GM04504 (cell line): ENCODE measurements around the gene TANC1.

Experiments
- DNase-seq: peaks from one replicate; pipeline ENCODE4 v3.0.0-alpha.2; 2012; ENCODE audit warnings: low read depth

The TANC1 gene

DNA sequence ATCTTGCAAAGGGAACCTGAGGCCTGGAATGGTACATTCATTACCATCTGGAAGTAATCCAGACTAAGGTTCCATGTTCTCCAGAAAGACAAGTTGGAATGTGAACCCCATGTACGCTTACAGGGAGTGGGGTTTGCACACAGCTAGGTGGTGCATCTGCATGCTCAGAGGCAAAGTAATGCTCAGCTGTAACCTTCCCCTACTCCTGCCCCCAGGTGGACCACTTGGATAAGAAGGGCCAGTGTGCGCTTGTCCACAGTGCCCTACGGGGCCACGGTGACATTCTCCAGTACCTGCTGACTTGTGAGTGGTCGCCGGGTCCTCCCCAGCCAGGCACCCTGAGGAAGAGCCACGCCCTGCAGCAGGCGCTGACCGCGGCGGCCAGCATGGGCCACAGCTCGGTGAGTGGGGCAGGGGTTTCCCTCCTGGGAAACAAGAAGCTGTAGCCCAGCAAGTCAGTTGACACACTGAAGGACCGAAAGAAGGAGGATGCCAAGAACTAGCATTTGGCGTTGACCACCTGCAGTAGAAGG lies 228.0 kb downstream of the TANC1 start:
- no peak for DNase-seq

DNA sequence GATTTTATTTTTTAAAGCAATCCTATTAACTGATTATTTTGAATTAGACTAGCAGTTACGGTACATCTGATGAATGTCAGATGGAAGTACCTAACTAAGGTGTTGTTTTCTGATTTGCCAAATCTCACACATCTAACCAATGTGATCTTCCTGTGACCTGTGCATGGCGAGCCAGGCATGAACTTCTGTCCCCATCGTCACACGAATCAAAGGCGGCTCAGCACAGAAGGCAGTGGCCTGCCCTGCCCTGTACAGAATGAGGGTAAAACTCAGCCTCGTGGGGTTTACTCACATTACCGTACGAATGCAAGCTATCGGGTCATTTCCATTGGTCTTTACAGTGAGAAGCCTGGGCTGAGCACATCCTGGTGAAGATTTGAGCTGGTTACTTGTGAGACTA lies 230.8 kb downstream of the TANC1 start:
- DNase-seq, result no peak

DNA sequence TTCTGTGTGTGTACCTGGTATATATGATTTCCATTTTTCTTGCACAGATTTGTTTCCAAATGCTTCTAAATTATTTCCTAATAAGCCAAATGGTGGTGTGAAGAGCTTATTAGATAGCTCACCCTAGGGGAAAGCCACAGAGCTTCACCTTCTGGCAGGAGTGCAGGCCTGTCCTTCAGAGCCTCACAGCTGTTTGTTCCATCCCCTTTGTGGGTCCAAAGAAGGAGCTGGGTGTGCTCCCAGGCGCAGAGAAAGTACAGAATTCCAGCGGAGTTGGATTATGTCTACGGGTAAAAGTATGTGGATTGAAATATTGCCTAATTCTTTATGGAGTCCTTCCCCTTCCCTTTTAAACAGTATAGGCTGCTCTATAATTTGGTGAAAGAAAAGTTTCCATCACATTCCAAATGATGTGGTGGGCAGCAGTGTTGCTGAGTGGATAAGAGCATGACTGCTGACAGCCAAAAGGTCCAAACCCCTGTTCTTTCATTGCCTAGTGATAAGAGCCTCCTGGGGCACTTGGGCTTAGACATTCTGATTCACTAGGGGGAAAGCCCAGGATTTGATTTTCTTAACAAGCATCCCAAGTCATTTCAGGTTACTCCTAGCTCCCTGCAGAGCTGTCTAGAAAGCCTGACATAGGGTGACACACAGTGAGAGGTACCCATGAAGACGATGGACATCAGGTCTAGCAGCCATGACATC lies 231.5 kb downstream of the TANC1 start:
- DNase-seq, result no peak

DNA sequence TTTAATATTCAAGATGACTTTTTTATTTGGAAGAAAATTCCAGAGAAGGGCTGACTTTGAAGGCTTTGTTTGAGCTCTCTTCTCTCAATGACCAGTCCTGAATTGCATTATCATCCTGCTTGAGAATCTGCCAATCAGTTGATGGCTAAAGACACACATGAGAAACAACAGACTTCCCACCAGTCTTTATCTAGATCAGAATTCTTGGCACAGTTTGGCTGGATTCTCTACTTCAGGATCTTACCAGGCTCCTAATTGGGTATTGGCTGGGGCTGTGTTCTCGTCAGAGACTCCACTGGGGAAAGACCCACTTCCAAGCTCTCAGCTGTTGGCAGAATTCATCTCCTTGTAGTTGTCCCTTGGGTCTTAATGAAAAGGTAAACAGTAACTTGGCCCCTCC lies 232.1 kb downstream of the TANC1 start:
- peak; percentile 29 for DNase-seq

DNA sequence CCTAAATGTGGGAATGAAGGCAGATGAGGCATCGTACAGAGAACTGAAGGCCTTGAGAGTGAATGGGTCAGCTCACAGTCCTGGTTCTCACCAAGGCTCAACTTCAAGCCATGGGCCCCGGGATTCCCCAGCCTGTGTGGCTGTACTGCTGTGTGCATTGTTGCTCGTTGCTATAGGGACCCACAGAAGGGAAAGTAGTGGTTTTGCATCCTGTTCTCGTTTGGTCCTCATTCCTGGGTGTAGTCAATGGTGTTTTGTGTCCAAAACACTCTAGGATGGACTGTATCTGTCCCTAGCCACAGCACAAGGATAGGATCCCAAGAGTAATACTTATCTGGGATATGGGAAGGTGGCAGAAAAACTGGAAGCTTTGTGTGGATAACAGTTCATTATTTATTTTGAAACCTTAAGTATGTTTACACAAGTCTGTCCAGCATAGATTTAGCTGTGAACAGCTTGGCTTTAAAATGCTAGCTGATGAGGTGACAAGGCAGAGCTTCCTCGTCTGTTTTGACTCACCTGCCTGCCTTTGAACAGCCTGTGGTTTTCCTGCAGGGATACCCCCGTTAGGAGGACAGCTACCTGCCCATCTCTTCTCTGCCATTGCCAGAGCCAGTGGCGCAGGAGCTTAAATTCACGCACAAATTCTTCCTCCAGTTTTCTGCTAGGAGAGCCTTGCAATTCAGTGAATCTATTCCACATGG lies 233.1 kb downstream of the TANC1 start:
- peak; percentile 21 for DNase-seq

DNA sequence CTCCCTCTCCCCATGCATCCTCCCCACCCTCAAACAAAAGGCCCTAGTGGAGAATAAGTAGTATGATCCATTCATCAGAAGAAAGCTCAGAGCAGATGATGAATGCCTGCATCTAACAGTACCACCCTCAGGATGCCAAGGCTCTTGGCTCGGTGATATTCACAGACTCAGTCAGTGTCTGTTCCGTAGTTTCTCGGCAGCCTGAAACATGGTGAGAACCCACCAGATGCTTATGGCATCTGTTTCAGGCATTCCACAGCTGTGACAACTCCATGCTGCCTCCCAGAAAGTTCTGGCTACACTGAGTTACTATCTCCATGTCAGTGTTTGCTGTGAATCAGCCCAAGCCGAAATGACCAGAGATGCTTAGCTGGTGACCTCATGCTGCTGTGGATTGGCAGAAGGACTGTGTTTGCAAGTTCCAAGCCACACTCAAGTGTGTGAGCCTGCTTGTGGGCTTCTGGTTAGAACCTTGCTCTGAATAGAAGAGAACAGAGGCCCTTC lies 234.2 kb downstream of the TANC1 start:
- peak; percentile 99 for DNase-seq

DNA sequence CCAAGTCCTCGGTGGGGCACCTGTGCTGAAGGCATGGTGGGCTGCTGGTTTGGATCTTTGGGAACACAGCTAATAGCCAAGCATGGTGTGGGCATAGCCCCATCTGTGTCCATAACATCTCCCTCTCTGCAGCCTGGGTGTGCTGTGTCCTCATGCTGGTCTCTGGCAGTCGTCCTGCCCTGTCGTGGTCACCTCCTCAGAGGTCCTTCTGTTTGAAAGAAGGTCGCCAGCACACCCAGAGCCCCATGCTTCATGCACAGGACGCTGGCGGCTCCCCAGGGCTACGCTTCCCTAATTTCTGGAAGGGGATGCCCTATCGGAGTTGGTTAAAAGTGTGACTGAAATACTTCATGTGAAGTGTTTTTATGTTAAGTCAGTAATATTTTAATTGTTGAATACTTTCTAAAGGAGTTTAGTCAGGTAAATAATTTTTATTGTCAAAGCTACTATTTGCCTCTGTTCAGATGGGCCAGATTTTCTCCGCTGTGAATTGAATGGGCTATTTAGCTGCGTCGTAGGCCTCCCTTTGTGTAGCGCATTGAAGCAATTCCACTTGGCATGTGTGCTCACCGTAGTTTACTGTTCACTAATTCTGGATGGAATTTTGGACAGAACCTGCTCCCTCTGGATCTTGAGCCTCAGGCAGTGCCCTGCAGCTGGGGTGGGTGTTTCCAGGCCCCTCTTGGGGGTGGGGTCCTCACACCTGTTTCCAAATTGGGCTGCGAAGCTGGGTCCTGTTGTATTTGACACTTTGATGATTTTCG lies 236.1 kb downstream of the TANC1 start:
- no peak for DNase-seq

DNA sequence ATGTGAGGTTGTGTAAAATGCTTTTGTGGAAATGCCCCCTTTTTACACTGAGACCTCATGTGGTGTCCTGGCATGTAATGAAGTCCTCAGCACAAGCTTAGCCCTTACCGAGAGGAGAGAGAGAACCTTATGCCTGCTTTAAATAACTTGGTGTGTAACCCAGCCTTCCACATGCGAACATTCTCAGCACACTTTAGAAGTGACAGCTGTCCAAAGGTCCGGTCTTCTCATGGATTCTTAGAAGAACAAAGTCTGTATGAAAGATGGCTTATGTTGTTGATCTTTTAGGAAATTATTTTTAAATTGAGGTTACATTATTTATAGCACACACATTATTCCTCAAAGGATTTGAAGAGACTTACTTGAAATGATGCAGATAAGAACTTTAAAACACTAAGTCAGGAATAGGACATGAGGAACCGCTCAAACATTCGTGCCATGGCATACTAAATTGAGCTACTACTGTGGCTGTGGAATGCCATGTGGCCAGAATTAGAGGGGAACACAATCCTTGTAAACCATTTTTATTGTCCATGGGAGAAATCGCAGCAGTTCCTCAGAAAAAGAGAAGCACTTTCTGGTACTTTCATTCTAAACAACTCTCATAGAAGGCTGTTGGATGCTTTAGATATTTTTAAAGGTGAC lies 238.4 kb downstream of the TANC1 start:
- DNase-seq, result peak; percentile 38

DNA sequence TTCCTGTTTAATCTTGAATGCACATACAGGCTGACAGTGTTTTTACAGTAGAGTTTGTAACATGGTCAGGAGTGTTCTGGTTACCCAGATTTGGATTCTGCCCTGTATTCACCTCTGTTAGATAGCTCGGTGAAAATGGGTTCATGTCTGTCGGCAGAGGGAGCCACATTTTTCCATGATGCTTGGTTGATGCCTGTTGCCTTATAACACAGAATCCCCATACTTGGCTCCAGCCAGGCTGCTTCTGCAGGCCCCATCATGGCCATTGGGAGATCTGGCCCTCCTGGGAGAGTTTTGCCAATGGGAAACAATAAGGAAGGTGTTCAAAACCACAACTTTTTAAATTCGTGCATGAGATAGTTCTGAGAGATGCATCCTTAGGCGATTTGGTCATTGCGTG lies 240.0 kb downstream of the TANC1 start:
- DNase-seq, result no peak

DNA sequence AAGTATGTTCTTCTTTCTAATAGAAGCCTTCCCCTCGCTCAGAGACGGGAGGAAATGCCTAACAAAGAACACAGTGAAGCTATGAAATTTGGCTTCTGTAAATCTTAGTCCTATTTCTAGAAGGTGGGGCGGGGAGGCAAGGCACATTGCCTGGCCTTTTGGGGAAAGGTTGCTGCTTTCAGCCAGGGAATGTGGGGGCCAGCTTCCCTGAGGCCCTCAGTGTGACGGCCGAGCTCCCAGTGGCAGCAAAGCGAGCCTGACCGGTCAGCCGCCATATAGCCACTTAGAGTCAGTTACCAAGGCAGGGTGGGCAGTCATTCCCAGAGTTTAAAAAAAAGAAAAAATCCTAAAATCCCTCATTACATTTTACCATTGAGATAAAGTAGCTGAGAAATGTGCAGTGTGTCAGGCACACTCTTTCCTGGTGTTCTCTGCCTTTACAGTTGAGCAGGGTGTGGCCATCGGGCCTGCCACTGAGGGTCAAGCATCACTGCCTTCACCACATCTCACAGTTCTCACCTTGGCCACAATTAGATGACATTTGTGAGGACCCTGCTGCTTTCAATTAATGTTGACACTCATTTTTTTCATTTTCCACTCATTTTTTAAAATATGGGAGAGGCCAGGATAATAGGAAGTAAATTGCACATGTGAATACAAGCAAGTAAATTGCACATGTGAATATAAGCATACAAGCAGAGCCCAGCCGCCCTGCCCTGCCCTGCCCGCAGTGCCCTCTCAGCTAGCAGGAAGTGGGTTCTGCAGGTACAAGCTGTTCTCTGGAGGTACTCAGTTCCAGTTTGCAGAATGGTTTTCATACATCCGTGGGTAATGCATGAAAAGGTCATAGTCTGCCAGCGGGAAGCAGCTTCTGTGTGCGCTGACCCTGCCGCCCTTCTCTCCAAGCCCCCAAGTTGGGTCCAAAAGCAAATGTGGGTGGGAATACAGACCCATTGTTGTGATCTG lies 241.2 kb downstream of the TANC1 start:
- DNase-seq, result no peak

DNA sequence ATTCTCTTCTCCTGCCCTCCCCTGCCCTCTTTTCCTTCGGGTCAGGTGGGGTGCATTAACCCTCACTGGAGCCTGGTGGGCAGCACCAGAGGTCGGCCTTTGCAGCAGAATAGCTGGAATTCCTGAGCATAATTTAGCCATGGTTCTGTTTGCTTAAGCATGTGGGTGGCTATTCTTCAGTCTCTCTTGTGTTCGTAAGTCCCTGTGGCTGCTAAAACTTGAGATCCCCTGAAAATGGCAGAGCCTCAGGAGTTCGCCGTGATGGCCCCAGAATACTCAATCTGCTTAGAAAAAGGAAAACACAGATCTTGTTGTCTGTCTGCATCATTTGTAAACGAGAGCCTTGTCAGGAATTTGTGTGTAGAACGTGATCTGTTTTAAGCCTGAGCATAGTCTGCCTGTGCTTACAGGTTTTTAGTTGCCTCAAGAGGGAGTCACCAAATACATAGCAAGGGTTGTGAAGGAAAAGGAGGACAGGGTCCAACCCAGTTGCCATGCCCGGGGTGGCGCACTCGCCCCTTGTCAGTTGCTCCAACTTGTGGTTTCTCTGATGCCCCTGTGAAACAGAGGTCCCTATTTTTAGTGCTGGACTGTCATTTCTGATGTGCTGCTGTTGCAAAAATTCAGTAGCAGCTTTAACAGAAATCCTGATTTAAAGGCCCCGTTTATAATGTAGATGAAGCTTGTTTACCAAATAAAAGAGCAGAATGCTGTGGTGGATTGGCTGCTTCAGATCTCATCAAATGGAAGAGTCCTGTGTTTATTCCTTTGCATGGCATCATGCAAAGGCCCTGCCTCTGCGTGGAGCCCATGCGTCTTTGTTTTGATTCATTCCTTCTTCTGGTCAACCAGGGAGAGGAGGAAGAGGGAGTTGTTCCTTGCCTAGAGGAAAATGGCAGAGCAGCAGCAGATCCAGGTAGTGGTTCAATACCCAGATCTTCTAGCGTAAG lies 243.3 kb downstream of the TANC1 start:
- no peak for DNase-seq

DNA sequence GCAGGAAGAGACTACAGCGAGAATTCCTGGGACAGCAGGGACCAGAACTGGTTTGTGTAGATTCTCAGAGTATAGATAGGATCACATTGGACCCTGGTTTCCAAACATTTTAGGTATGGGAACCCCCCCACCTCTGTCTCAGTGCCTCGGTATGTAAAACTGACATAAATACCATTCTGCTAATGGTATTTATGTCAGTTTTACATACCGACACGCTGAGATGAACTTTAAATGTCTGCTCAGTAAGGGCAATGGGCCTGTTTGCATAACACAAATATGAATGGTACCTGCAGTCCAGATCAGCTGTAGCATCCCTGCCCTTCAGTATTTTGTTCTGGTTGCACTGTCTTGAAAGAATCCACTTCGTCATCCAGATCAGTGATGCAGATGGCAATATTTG lies 244.9 kb downstream of the TANC1 start:
- no peak for DNase-seq

DNA sequence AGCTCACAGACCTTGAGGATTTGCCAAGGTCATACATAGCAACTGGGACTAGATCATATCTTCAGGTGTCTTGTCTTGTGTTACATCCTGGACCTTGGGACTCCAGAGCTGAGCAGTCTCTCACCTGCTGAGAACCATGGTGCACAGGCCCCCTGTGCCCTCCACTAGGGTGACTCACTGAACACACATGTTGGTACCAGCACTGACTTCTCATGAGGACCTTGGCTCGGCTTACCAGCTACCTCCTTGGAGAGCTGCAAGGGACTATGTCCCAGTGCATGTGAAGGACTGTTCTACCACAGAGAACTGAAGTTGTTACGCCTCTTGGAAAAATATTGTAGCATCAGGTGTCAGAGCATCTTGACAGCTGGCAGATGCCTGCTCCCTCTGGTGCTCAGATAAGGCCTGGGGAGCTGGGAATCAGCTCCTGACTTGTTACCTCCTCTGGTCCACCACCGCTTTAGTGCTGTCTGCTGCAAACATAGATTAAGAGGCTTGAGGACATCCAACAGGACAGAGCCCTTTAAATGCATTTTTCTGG lies 246.0 kb downstream of the TANC1 start:
- DNase-seq, result no peak

DNA sequence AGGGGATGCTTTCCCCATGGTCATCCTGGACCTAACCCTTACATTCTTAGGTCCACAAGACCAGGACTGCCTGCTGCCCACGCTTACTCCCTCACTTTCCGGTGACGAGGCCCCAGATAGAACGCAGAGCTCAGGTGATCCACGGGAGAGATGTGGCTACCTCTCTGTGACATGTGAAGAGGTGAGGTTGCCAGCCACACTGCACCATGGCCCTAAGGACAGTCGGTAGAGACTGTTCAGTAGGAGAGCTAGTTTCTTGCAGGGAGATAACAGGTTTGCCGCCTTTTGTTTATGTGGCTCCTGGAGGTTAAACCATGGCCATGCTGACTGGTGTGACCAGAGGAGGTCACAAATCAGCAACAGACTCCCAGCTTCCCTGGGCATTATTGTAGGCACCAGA lies 246.7 kb downstream of the TANC1 start:
- no peak for DNase-seq

DNA sequence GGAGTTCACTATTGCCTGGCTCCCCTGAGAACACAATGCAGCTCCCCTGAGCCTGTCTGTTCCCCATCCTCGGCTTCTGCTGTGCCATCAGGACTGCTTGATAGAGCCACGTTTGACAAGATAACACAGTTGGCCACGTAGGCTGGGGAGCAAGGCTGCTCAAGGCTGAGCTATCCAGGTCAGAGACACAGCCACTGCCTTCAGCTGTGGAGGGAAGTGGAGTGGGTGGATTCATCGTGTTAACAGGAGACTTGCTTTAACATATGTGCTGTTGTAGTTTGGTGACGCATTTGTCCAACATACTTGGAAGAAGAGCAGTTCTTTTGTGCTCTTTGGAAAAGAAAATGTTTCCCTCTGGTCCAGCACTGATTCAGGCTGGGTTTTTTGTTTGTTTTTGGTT lies 249.2 kb downstream of the TANC1 start:
- no peak for DNase-seq

DNA sequence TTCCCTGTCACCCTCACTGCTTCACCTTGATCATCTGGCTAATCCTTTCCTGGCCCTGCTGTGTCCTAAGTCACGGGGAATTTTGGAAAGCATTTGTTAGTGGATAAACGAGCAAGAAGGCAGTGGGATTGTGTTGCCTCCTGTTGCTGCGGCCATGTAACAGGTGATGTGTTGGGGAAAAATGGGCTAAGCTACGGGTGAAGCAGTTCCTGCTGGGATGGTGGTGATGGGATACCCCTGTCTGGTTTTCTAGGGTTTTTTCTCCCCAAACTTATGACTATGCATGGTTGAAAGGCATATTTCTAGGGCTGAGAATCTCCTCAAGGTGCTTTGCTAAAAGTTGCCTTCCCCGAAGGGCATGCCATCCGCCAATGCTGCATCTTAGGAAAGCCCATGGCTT lies 249.9 kb downstream of the TANC1 start:
- no peak for DNase-seq

DNA sequence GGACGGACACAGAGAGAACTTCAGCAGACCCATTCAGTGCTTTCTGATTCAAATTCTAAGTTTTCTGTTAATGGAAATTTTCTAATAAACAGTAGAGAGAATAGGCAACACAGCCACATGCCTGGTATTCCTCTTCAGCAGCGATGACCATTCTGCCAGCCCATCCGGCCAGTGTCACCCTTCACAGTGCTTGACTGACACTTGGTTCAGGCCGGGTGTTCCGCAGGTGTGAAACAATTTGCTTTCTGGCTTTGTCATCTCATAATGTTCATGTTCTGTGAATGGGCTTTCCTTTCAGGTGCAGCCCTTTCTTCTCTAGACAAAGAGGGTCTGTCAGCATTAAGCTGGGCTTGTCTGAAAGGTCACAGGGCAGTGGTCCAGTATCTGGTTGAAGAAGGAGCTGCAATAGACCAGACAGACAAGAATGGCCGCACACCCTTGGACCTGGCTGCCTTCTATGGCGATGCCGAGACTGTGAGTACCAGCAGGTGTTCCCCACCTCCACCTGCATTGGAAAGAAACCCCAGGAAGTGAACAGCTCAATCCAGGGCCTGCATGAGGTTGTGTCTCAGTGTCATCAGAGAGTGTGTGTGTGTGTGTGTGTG lies 251.1 kb downstream of the TANC1 start:
- DNase-seq, result no peak

DNA sequence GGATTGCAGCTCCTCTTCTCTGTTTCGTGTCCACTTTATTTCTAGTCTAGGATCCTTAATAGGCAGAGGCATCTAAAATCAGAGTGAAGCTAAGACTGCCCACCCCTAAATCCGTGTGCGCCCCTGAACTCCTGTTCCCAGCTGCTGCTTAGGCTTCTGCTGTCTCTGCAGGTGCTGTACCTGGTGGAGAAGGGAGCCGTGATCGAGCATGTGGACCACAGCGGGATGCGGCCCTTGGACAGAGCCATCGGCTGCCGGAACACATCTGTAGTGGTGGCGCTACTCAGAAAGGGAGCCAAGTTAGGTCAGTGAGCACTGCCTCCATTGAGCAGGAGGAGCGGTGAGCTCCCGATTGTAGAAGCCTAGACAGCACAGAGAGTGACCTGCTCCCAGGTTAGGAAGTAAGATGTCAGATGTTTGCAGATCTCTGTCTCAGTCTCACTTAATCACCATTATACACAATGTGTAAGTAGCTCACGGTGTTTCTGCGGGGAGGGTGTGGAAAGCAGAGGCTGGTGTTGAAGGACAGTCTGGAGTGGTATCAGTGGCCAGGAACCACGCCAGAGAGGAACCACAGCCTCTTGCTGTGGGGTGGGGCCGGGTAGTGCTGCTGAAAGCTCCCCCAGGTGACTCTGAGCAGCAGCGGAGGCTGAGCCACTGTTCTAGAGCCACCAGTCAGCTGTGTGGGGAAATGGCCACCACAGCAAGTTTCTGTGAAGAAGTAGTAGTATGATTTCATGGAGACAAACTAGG lies 255.8 kb downstream of the TANC1 start:
- DNase-seq, result no peak
